ENCODE results near the gene LITAF.
"Not testable (repeated sequence)": the region's sequence is repeated elsewhere in the genome, so short reads cannot be mapped to it uniquely, and the experiment has no call there.

LITAF gene

GRCh38 chr16:11515540-11516430 is 70.9 kb downstream of the LITAF start:
- DNase-seq (ENCODE audit: low read depth in 3 of 3): no peak

GRCh38 chr16:11514283-11514682 is 72.4 kb downstream of the LITAF start:
- DNase-seq (ENCODE audit: low read depth in 3 of 3): no peak

GRCh38 chr16:11513366-11513765 is 73.4 kb downstream of the LITAF start:
- DNase-seq (ENCODE audit: low read depth in 3 of 3): not testable (repeated sequence)

GRCh38 chr16:11511801-11512200 is 74.9 kb downstream of the LITAF start:
- DNase-seq (ENCODE audit: low read depth in 3 of 3): no peak

GRCh38 chr16:11511328-11511727 is 75.4 kb downstream of the LITAF start:
- no peak for DNase-seq (ENCODE audit: low read depth in 3 of 3)

GRCh38 chr16:11510178-11510973 is 76.3 kb downstream of the LITAF start:
- DNase-seq (ENCODE audit: low read depth in 3 of 3): no peak

GRCh38 chr16:11507991-11508390 is 78.7 kb downstream of the LITAF start:
- no peak for DNase-seq (ENCODE audit: low read depth in 3 of 3)

- DNase-seq (ENCODE audit: low read depth in 3 of 3): no peak
Observed at GRCh38 chr16:11507350-11507749, 79.4 kb downstream of the LITAF start.

GRCh38 chr16:11506741-11507305 is 79.9 kb downstream of the LITAF start:
- DNase-seq (ENCODE audit: low read depth in 3 of 3): no peak

GRCh38 chr16:11504261-11504660 is 82.5 kb downstream of the LITAF start:
- DNase-seq (ENCODE audit: low read depth in 3 of 3): not testable (repeated sequence)

GRCh38 chr16:11503566-11503965 is 83.2 kb downstream of the LITAF start:
- no peak for DNase-seq (ENCODE audit: low read depth in 3 of 3)

- DNase-seq (ENCODE audit: low read depth in 3 of 3): no peak
Observed at GRCh38 chr16:11502239-11502638, 84.5 kb downstream of the LITAF start.

- no peak for DNase-seq (ENCODE audit: low read depth in 3 of 3)
Observed at GRCh38 chr16:11501632-11502031, 85.1 kb downstream of the LITAF start.

- DNase-seq (ENCODE audit: low read depth in 3 of 3): no peak
Observed at GRCh38 chr16:11500700-11501346, 85.9 kb downstream of the LITAF start.

- no peak for DNase-seq (ENCODE audit: low read depth in 3 of 3)
Observed at GRCh38 chr16:11499295-11500089, 87.2 kb downstream of the LITAF start.

GRCh38 chr16:11498683-11499082 is 88.0 kb downstream of the LITAF start:
- DNase-seq (ENCODE audit: low read depth in 3 of 3): no peak

GRCh38 chr16:11497851-11498289 is 88.8 kb downstream of the LITAF start:
- no peak for DNase-seq (ENCODE audit: low read depth in 3 of 3)

Measured in stimulated activated CD4-positive, alpha-beta T cell treated with anti-CD3 and anti-CD28 coated beads, TNF-alpha, amount 100 ng/mL, for 24 hours (primary cell).